ENCODE measurements around the gene ECHS1.
"Not testable (repeated sequence)": the region's sequence is repeated elsewhere in the genome, so short reads cannot be mapped to it uniquely, and the experiment has no call there.

ECHS1 gene

GRCh38 chr10:133373174-133374090 lies at the start of gene ECHS1:
ECHS1 (minus strand) TSS chr10:133373354; CDS start chr10:133373333, 21 bp downstream.
- peak; percentile 86 to 96 (median 88) for DNase-seq (ENCODE audit: low read depth in 4 of 4, low spot score in 1 of 4)

- DNase-seq (ENCODE audit: low read depth in 4 of 4, low spot score in 1 of 4), result no peak
Measured at GRCh38 chr10:133422223-133422806, 49.2 kb upstream of the ECHS1 start.

GRCh38 chr10:133421336-133422222 lies 48.4 kb upstream of the ECHS1 start:
- DNase-seq (ENCODE audit: low read depth in 4 of 4, low spot score in 1 of 4), result no peak

GRCh38 chr10:133420579-133420978 lies 47.4 kb upstream of the ECHS1 start:
- DNase-seq (ENCODE audit: low read depth in 4 of 4, low spot score in 1 of 4), result no peak

GRCh38 chr10:133420028-133420427 lies 46.9 kb upstream of the ECHS1 start:
- no peak for DNase-seq (ENCODE audit: low read depth in 4 of 4, low spot score in 1 of 4)

- no peak for DNase-seq (ENCODE audit: low read depth in 4 of 4, low spot score in 1 of 4)
Measured at GRCh38 chr10:133419211-133419950, 46.2 kb upstream of the ECHS1 start.

GRCh38 chr10:133418289-133418993 lies 45.3 kb upstream of the ECHS1 start:
- no peak for DNase-seq (ENCODE audit: low read depth in 4 of 4, low spot score in 1 of 4)

- DNase-seq (ENCODE audit: low read depth in 4 of 4, low spot score in 1 of 4), result no peak
Measured at GRCh38 chr10:133415752-133416151, 42.6 kb upstream of the ECHS1 start.

GRCh38 chr10:133414401-133414800 lies 41.2 kb upstream of the ECHS1 start:
- not testable (repeated sequence) for DNase-seq (ENCODE audit: low read depth in 4 of 4, low spot score in 1 of 4)

- no peak for DNase-seq (ENCODE audit: low read depth in 4 of 4, low spot score in 1 of 4)
Measured at GRCh38 chr10:133412381-133412711, 39.2 kb upstream of the ECHS1 start.

- no peak for DNase-seq (ENCODE audit: low read depth in 4 of 4, low spot score in 1 of 4)
Measured at GRCh38 chr10:133411523-133412380, 38.6 kb upstream of the ECHS1 start.

- DNase-seq (ENCODE audit: low read depth in 4 of 4, low spot score in 1 of 4), result no peak
Measured at GRCh38 chr10:133405844-133406527, 32.8 kb upstream of the ECHS1 start.

GRCh38 chr10:133405272-133405671 lies 32.1 kb upstream of the ECHS1 start:
- DNase-seq (ENCODE audit: low read depth in 4 of 4, low spot score in 1 of 4), result no peak

GRCh38 chr10:133403784-133404183 lies 30.6 kb upstream of the ECHS1 start:
- no peak for DNase-seq (ENCODE audit: low read depth in 4 of 4, low spot score in 1 of 4)

- no peak for DNase-seq (ENCODE audit: low read depth in 4 of 4, low spot score in 1 of 4)
Measured at GRCh38 chr10:133403359-133403758, 30.2 kb upstream of the ECHS1 start.

- no peak for DNase-seq (ENCODE audit: low read depth in 4 of 4, low spot score in 1 of 4)
Measured at GRCh38 chr10:133401981-133402725, 29.0 kb upstream of the ECHS1 start.

- DNase-seq (ENCODE audit: low read depth in 4 of 4, low spot score in 1 of 4), result no peak
Measured at GRCh38 chr10:133401500-133401899, 28.3 kb upstream of the ECHS1 start.

Data from stimulated activated CD4-positive, alpha-beta T cell treated with anti-CD3 and anti-CD28 coated beads, Interleukin-1b, Interleukin-23, amount 100 ng/mL, for 24 hours (primary cell).